Astrocyte (in vitro differentiated cells and primary cell): ENCODE results near the gene DFFB. TPM values are rescaled to one million over a fixed set of nuclear protein-coding genes. Genes with fewer than 3 reads are reported as not detected.

Source experiments
- DNase-seq: peaks from one replicate; pipeline ENCODE4 v3.0.0-alpha.2; 2010; ENCODE audit warnings: low read depth
- FAIRE-seq: peaks from 2 replicates; lab custom pipeline; 2011; peaks lifted over from hg19 to GRCh38; lab: Jason Lieb, UNC
- H2AFZ ChIP-seq: 2 replicates; pipeline ENCODE4 v1.6.0; 2012; ENCODE audit warnings: low read depth, low read length, inconsistent platforms
- H3K27ac ChIP-seq: 2 replicates; pipeline ENCODE4 v1.5.1; 2011; ENCODE audit warnings: low read depth, low read length, inconsistent platforms
- H3K27me3 ChIP-seq: 2 replicates; pipeline ENCODE4 v1.6.0; 2011; ENCODE audit warnings: low read length, inconsistent platforms; ENCODE audit not compliant: insufficient read depth
- H3K36me3 ChIP-seq: 2 replicates; pipeline ENCODE4 v1.5.1; 2011; ENCODE audit warnings: low read length, inconsistent platforms; ENCODE audit not compliant: insufficient read depth
- H3K4me1 ChIP-seq: 2 replicates; pipeline ENCODE4 v1.5.1; 2011; ENCODE audit warnings: low read length, inconsistent platforms; ENCODE audit not compliant: insufficient read depth
- H3K4me2 ChIP-seq: 2 replicates; pipeline ENCODE4 v1.6.0; 2012; ENCODE audit warnings: low read length, inconsistent platforms
- H3K4me3 ChIP-seq: 2 replicates; pipeline ENCODE4 v1.5.1; 2011; ENCODE audit warnings: low read depth, mild to moderate bottlenecking, low read length, inconsistent platforms; ENCODE audit not compliant: insufficient read depth
- H3K79me2 ChIP-seq: 2 replicates; pipeline ENCODE4 v1.6.0; 2012; ENCODE audit warnings: mild to moderate bottlenecking, low read length, inconsistent platforms; ENCODE audit not compliant: insufficient read depth
- H3K9ac ChIP-seq: 2 replicates; pipeline ENCODE4 v1.6.0; 2012; ENCODE audit warnings: mild to moderate bottlenecking, low read length, inconsistent platforms
- H3K9me3 ChIP-seq: 2 replicates; pipeline ENCODE4 v1.5.1; 2012; ENCODE audit warnings: low read depth, mild to moderate bottlenecking, low read length, inconsistent platforms; ENCODE audit not compliant: insufficient read depth
- H4K20me1 ChIP-seq: 2 replicates; pipeline ENCODE4 v1.6.0; 2012; ENCODE audit warnings: low read length, inconsistent platforms; ENCODE audit not compliant: insufficient read depth
- H3K27ac Mint-ChIP-seq: one replicate; pipeline ENCODE4 v1.8.0; 2021; ENCODE audit warnings: mild to moderate bottlenecking, mixed read lengths; ENCODE audit not compliant: unreplicated experiment
- H3K27me3 Mint-ChIP-seq: one replicate; pipeline ENCODE4 v1.8.0; 2021; ENCODE audit warnings: low read depth, mixed read lengths; ENCODE audit not compliant: unreplicated experiment
- H3K36me3 Mint-ChIP-seq: one replicate; pipeline ENCODE4 v1.8.0; 2021; ENCODE audit warnings: low read depth, mixed read lengths; ENCODE audit not compliant: unreplicated experiment
- H3K4me1 Mint-ChIP-seq: one replicate; pipeline ENCODE4 v1.8.0; 2021; ENCODE audit warnings: low read depth, mixed read lengths; ENCODE audit not compliant: unreplicated experiment
- H3K4me3 Mint-ChIP-seq: one replicate; pipeline ENCODE4 v1.8.0; 2021; ENCODE audit warnings: mild to moderate bottlenecking, moderate library complexity, mixed read lengths; ENCODE audit not compliant: unreplicated experiment
- H3K9me3 Mint-ChIP-seq: one replicate; pipeline ENCODE4 v1.8.0; 2021; ENCODE audit warnings: mild to moderate bottlenecking, mixed read lengths; ENCODE audit not compliant: unreplicated experiment
- EZH2 ChIP-seq: IDR thresholded peaks from 2 replicates; pipeline ENCODE4 v1.6.1; 2012; ENCODE audit warnings: mild to moderate bottlenecking, low read length, inconsistent platforms; ENCODE audit not compliant: insufficient read depth
- total RNA-seq: library from RNA; stranded (reverse); gene quantifications from 2 replicates; pipeline ENCODE4 v1.2.1, GENCODE V29; 2021
- TF ChIP-seq, protein P1 (sequence below): IDR thresholded peaks from 2 replicates; pipeline ENCODE4 v1.5.1; 2011; ENCODE audit warnings: low read depth, mild to moderate bottlenecking, inconsistent platforms, low read length, moderate library complexity; ENCODE audit not compliant: insufficient read depth

The DFFB gene
- total RNA-seq, 1 donor from 2014 or later = 7.4 TPM

DNA sequence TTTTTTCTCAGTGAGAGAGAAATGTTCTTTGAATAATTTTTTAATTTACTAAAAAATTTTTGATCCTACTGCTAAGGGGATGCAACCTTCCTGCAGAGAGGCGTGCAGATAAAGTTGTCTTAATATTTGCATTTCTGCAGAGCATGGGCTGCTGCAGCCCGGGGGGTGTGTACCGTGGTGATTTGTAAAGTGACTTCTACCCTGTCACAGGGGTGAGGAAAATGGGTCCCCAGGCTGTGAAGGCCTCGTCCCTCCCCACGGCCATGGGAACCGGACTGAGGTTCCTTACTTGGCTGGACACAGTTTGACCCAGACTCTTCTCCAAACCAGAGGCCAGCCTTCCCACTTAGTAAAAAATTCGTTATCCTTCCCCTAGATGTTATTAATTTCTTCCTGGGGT, 52.3 kb downstream of the DFFB start:
- Mint-ChIP-seq H3K4me3 (no peak overlapping the region), H3K36me3 (peaks cover 3% of the 10 kb centered on the region), H3K9me3 (no peaks in the 10 kb centered on the region), H3K27me3 (peaks cover 27% of the 10 kb centered on the region), H3K4me1 (no peaks in the 10 kb centered on the region), H3K27ac (no peak overlapping the region)
- no peak overlapping the region for H2AFZ ChIP-seq
- H3K27ac ChIP-seq = no peak overlapping the region
- no peaks in the 10 kb centered on the region for H3K9me3 ChIP-seq
- no peak for DNase-seq
- H3K9ac ChIP-seq = no peak overlapping the region
- no peak for FAIRE-seq
- H3K4me3 ChIP-seq = no peak overlapping the region
- H3K36me3 ChIP-seq = no peaks in the 10 kb centered on the region
- H3K79me2 ChIP-seq = no peaks in the 10 kb centered on the region
- TF ChIP-seq, protein P1, sequence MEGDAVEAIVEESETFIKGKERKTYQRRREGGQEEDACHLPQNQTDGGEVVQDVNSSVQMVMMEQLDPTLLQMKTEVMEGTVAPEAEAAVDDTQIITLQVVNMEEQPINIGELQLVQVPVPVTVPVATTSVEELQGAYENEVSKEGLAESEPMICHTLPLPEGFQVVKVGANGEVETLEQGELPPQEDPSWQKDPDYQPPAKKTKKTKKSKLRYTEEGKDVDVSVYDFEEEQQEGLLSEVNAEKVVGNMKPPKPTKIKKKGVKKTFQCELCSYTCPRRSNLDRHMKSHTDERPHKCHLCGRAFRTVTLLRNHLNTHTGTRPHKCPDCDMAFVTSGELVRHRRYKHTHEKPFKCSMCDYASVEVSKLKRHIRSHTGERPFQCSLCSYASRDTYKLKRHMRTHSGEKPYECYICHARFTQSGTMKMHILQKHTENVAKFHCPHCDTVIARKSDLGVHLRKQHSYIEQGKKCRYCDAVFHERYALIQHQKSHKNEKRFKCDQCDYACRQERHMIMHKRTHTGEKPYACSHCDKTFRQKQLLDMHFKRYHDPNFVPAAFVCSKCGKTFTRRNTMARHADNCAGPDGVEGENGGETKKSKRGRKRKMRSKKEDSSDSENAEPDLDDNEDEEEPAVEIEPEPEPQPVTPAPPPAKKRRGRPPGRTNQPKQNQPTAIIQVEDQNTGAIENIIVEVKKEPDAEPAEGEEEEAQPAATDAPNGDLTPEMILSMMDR = no peak
- TF ChIP-seq EZH2 = no peak
- H3K27me3 ChIP-seq = peaks cover 4% of the 10 kb centered on the region
- no peaks in the 10 kb centered on the region for H3K4me1 ChIP-seq
- H4K20me1 ChIP-seq = no peaks in the 10 kb centered on the region
- H3K4me2 ChIP-seq = no peak overlapping the region

DNA sequence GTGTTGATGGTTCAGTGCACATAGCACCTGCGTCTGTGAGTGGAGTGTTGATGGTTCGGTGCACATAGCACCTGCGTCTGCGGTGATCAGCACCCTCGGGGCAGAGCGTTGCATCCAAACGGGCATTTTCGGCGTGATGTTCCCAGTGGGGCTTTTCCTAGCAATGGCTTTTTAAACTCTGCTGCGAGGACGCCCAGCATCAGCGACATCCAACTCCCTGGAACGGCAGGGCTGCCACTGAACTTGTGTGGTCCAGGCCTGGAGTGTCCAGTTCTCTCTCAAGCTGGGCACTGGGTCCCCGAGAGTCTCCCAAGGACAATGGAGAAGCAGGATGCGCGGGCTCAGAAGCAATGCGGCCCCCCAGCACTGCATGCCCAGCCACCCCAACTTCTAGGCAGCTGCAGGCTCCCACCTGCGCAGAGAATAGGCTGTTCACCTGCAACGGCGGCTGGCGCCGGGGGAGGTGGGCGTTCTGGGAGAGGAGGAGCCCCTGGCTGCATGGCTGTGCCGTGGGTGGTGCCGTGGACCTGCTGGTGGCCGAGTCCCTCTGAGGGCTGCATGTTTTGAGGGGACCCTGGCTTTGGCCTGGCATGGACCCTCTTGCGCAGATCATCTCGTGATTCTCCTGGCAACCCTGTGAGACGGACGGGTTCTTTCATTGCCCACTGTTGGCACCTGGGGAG, 52.9 kb downstream of the DFFB start:
- no peaks in the 10 kb centered on the region for H3K4me1 ChIP-seq
- peaks cover 27% of the 10 kb centered on the region for H3K27me3 Mint-ChIP-seq
- no peak for TF ChIP-seq EZH2
- TF ChIP-seq, protein P1 = no peak
- H3K27me3 ChIP-seq = peaks cover 4% of the 10 kb centered on the region
- H3K36me3 Mint-ChIP-seq = peaks cover 3% of the 10 kb centered on the region
- no peak for FAIRE-seq
- H3K9me3 Mint-ChIP-seq = no peaks in the 10 kb centered on the region
- no peaks in the 10 kb centered on the region for H3K4me1 Mint-ChIP-seq
- no peaks in the 10 kb centered on the region for H3K36me3 ChIP-seq
- H3K9ac ChIP-seq = no peak overlapping the region
- H2AFZ ChIP-seq = no peak overlapping the region
- no peak overlapping the region for H3K4me3 Mint-ChIP-seq
- no peak overlapping the region for H3K4me3 ChIP-seq
- DNase-seq = no peak
- H3K4me2 ChIP-seq = no peak overlapping the region
- no peaks in the 10 kb centered on the region for H3K79me2 ChIP-seq
- H3K27ac Mint-ChIP-seq = no peak overlapping the region
- no peaks in the 10 kb centered on the region for H4K20me1 ChIP-seq
- H3K27ac ChIP-seq = no peak overlapping the region
- no peaks in the 10 kb centered on the region for H3K9me3 ChIP-seq
